GM12801 (cell line): Measurements from ENCODE around the gene ARRDC4.

Source experiments
- TF ChIP-seq, protein P1 (sequence below): IDR thresholded peaks from one replicate; pipeline ENCODE4 v1.5.1; 2011; ENCODE audit warnings: control low read depth; ENCODE audit not compliant: insufficient read length; ENCODE audit errors: extremely low read depth

The ARRDC4 gene

DNA sequence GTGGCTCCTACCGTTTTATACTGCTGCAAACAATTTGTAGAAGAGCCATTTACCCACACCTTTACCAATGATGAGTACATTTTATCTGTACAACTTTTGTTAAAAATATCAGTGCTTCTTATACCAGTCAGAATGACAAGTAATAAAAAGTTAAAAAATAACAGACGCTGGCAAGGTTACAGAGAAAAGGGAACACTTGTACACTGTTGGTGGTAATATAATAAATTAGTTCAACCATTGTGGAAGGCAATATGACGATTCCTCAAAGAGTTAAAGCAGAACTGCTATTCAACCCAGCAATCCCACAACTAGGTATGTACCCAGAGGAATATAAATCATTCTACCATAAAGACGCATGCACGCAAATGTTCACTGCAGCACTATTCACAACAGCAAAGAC lies 51.9 kb downstream of the ARRDC4 start:
- TF ChIP-seq, protein P1, sequence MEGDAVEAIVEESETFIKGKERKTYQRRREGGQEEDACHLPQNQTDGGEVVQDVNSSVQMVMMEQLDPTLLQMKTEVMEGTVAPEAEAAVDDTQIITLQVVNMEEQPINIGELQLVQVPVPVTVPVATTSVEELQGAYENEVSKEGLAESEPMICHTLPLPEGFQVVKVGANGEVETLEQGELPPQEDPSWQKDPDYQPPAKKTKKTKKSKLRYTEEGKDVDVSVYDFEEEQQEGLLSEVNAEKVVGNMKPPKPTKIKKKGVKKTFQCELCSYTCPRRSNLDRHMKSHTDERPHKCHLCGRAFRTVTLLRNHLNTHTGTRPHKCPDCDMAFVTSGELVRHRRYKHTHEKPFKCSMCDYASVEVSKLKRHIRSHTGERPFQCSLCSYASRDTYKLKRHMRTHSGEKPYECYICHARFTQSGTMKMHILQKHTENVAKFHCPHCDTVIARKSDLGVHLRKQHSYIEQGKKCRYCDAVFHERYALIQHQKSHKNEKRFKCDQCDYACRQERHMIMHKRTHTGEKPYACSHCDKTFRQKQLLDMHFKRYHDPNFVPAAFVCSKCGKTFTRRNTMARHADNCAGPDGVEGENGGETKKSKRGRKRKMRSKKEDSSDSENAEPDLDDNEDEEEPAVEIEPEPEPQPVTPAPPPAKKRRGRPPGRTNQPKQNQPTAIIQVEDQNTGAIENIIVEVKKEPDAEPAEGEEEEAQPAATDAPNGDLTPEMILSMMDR: no peak

DNA sequence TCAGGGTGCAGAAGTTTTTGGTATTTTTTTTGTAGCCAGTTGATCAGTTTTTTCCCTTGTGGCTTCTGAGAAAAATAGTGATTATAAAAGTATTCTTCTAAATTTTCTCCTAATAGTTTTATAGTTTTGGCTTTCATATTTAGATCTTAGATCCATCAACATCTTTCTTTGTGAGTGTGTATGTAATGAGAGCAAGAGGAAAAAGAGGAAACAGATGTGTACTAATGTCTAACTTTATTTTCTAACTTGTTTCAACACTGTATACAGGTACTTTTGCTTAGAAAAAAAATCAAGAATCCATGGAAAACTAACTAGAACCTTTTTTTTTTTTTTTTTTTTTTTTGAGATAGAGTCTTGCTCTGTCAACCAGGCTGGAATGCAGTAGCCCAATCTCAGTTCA lies 53.1 kb downstream of the ARRDC4 start:
- TF ChIP-seq, protein P1: no peak

DNA sequence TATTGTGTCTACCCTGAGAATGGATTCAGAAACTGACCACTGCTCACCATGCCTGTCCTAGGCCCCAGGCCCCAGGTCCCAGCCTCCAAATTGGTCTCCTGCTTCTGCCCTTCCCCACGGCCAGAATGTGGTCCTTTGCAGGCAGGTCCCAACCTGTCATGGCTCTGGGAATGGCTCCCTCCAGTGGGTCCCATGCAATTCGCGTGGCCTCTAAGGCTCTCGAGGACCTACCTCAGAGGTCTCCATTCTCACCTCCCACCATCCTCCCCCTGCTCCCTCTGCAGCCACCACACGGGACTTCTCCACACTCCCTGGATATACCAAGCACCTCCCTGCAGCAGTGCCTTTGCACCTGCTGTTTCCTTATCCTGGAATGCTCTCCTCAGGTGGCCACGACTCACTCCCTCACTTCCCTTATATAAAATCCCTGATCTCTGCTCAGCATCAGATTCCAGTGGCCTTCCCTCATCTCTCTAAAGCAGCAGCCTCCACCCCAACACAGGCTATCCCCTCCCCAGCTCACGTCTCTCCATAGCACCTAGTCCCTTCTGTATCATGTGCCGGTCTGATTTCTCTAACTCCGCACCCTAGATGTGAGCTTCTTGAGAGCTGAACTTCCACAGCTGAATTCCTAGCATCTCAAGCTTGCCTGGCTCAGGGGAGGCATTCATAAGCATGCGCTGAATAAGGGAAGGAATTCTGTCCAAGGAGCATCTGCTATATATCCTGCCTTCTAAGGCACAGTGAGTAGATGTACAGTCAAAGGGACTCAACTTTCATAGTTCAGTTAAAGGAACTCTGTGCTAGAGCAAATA lies 56.9 kb downstream of the ARRDC4 start:
- TF ChIP-seq, protein P1: no peak

DNA sequence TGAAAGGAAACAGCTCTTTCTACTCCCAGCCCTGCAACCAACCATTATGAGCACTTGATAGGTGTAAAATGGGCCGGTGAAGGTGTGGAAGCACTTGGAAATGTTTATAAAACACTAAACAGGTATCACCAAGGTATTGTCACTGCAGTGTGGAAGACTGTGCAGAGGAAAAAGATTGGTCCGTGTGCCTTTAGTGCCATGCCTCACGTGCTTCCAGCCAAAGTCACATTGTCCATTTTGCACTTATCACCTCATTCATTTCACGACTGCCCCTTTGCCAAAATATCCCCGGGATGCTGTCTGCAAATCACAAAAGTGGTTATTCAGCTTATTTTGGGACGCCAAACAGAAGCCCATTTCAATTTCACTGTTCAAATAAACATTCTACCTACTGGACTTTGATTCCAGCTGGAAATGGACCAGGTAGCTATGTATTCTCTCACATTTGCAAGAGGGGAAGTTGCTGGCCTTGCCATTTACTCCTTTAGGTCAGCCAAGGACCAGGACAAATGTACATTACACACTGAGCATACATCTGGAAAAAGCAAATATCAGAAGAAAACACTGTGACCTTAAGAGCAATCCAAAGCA lies 58.4 kb downstream of the ARRDC4 start:
- TF ChIP-seq, protein P1: no peak
